ENCODE results near the gene PLXNA2.

GRCh38 chr1:207990876-207991582 lies 253.2 kb downstream of the PLXNA2 start:
- no peak for TF ChIP-seq CTCF (IDR thresholded peaks at IDR 0.05)
- no peak for TF ChIP-seq EZH2phosphoT487 (IDR thresholded peaks at IDR 0.05)
- no peak for TF ChIP-seq EZH2 (IDR thresholded peaks at IDR 0.05)
